H1 (cell line): ENCODE results near the gene SLC6A8. TPM values are rescaled to one million over a fixed set of nuclear protein-coding genes. Genes with fewer than 3 reads are reported as not detected.

Experiments
- CTCF ChIA-PET: fragments of 300-600 bp; sonication (Branson Sonifier 250); formaldehyde crosslinking; loops from one replicate; lab custom pipeline; 2021; ENCODE audit not compliant: partially characterized antibody; lab: Charles Lee
- POLR2A ChIA-PET: fragments of 300-600 bp; sonication (Branson Sonifier 250); formaldehyde crosslinking; loops from one replicate; lab custom pipeline; 2021; ENCODE audit warnings: inconsistent platforms; ENCODE audit not compliant: partially characterized antibody; lab: Charles Lee
- DNase-seq, 2 experiments: peaks; one replicate each; pipeline versions ENCODE4 v3.0.0 to v3.0.0-alpha.2; 2010 to 2022; ENCODE audit warnings: low spot score in 2 of 2, low read depth in 1 of 2, mixed read lengths in 1 of 2
- FAIRE-seq: peaks from 2 replicates; lab custom pipeline; 2011; peaks lifted over from hg19 to GRCh38; lab: Jason Lieb, UNC
- H2AFZ ChIP-seq: 2 replicates; pipeline ENCODE4 v1.8.1; 2012; ENCODE audit warnings: low read length, inconsistent platforms
- H2AK5ac ChIP-seq: 2 replicates; pipeline ENCODE4 v1.6.1; 2013; ENCODE audit warnings: low read depth, low read length
- H2BK120ac ChIP-seq: replicated peaks from 2 replicates; pipeline ENCODE3; 2013; ENCODE audit warnings: low read depth, low read length, inconsistent platforms
- H2BK12ac ChIP-seq: 2 replicates; pipeline ENCODE4 v1.6.1; 2013; ENCODE audit warnings: low read depth, low read length
- H2BK15ac ChIP-seq: 2 replicates; pipeline ENCODE4 v1.6.1; 2013; ENCODE audit warnings: low read length
- H2BK20ac ChIP-seq: 2 replicates; pipeline ENCODE4 v1.6.1; 2013; ENCODE audit warnings: low read length
- H2BK5ac ChIP-seq: 2 replicates; pipeline ENCODE4 v1.6.1; 2013; ENCODE audit warnings: low read depth, low read length
- H3K14ac ChIP-seq: 2 replicates; pipeline ENCODE4 v1.6.1; 2013; ENCODE audit warnings: inconsistent platforms; ENCODE audit not compliant: insufficient read length
- H3K18ac ChIP-seq: 2 replicates; pipeline ENCODE4 v1.6.1; 2013; ENCODE audit warnings: low read length; ENCODE audit errors: extremely low read depth
- H3K23ac ChIP-seq: 2 replicates; pipeline ENCODE4 v1.6.1; 2013; ENCODE audit warnings: inconsistent platforms; ENCODE audit not compliant: insufficient read length
- H3K23me2 ChIP-seq: 2 replicates; pipeline ENCODE4 v1.6.1; 2013; ENCODE audit warnings: low read depth, low read length
- H3K27ac ChIP-seq: 2 replicates; pipeline ENCODE4 v1.6.1; 2011; ENCODE audit warnings: low read depth, low read length, inconsistent platforms
- H3K27me3 ChIP-seq, 4 experiments: replicated peaks in 1 of 4; 1 replicate in 1 of 4; 2 replicates in 3 of 4; pipeline versions ENCODE4 v1.6.1 to v1.8.1; 2011 to 2013; ENCODE audit warnings: low read length in 3 of 4, mild to moderate bottlenecking in 3 of 4, inconsistent platforms in 2 of 4, mixed read lengths in 2 of 4, moderate library complexity in 1 of 4; ENCODE audit not compliant: control insufficient read depth in 3 of 4, insufficient read depth in 3 of 4; ENCODE audit errors: extremely low read depth in 1 of 4
- H3K36me3 ChIP-seq, 4 experiments: 2 replicates each; pipeline versions ENCODE4 v1.6.1 to v1.8.1; 2011 to 2013; ENCODE audit warnings: mild to moderate bottlenecking in 4 of 4, low read length in 3 of 4, moderate library complexity in 2 of 4, control low read depth in 1 of 4, inconsistent platforms in 1 of 4; ENCODE audit not compliant: insufficient read depth in 4 of 4, control insufficient read depth in 2 of 4
- H3K4ac ChIP-seq: replicated peaks from 2 replicates; pipeline ENCODE3; 2013; ENCODE audit warnings: low read length, low read depth, mixed read lengths, inconsistent platforms; ENCODE audit not compliant: insufficient read length
- H3K4me1 ChIP-seq, 4 experiments: replicated peaks in 1 of 4; 1 replicate in 1 of 4; 2 replicates in 3 of 4; pipeline versions ENCODE4 v1.6.1 to v1.8.1; 2011 to 2013; ENCODE audit warnings: low read length in 3 of 4, inconsistent platforms in 2 of 4, mixed read lengths in 1 of 4; ENCODE audit not compliant: insufficient read depth in 4 of 4, control insufficient read depth in 3 of 4
- H3K4me2 ChIP-seq, 2 experiments: 2 replicates each; pipeline versions ENCODE4 v1.6.1 to v1.8.1; 2011 to 2013; ENCODE audit warnings: low read depth in 2 of 2, low read length in 2 of 2, control low read depth in 1 of 2, inconsistent platforms in 1 of 2, mild to moderate bottlenecking in 1 of 2; ENCODE audit not compliant: insufficient read depth in 1 of 2
- H3K4me3 ChIP-seq, 4 experiments: fragments of 200-600, 300-600 bp in 1 of 4; sonication (generic), shearing (Covaris generic), sonication (Bioruptor Twin) in 1 of 4; 2 replicates each; pipeline versions ENCODE4 v1.5.1 to v1.8.1; 2011 to 2016; ENCODE audit warnings: low read length in 4 of 4, low read depth in 3 of 4, control low read depth in 2 of 4, inconsistent platforms in 2 of 4, mild to moderate bottlenecking in 2 of 4, mixed read lengths in 1 of 4, moderate library complexity in 1 of 4; ENCODE audit not compliant: insufficient read depth in 2 of 4; ENCODE audit errors: extremely low read depth in 1 of 4
- H3K56ac ChIP-seq: replicated peaks from 2 replicates; pipeline ENCODE3; 2013; ENCODE audit warnings: low read depth, mild to moderate bottlenecking, mixed read lengths, low read length, inconsistent platforms; ENCODE audit not compliant: insufficient read length
- H3K79me1 ChIP-seq: 2 replicates; pipeline ENCODE4 v1.6.1; 2013; ENCODE audit warnings: low read depth, low read length, control low read depth
- H3K79me2 ChIP-seq, 2 experiments: 2 replicates each; pipeline versions ENCODE4 v1.6.1 to v1.8.1; 2012 to 2013; ENCODE audit warnings: low read length in 2 of 2, mild to moderate bottlenecking in 2 of 2, inconsistent platforms in 1 of 2; ENCODE audit not compliant: insufficient read depth in 2 of 2, control insufficient read depth in 1 of 2
- H3K9ac ChIP-seq, 4 experiments: replicated peaks in 1 of 4; 1 replicate in 1 of 4; 2 replicates in 3 of 4; pipeline versions ENCODE4 v1.6.1 to v1.8.1; 2011 to 2013; ENCODE audit warnings: low read depth in 3 of 4, low read length in 3 of 4, control low read depth in 2 of 4, mild to moderate bottlenecking in 2 of 4, moderate library complexity in 2 of 4, inconsistent platforms in 1 of 4; ENCODE audit errors: extremely low read depth in 1 of 4
- H3K9me3 ChIP-seq, 2 experiments: 2 replicates each; pipeline versions ENCODE4 v1.6.1 to v1.8.1; 2012 to 2013; ENCODE audit warnings: mild to moderate bottlenecking in 2 of 2, moderate library complexity in 2 of 2, control low read depth in 1 of 2, inconsistent platforms in 1 of 2, low read depth in 1 of 2, low read length in 1 of 2, mixed read lengths in 1 of 2; ENCODE audit not compliant: insufficient read depth in 2 of 2
- H4K20me1 ChIP-seq, 2 experiments: replicated peaks in 1 of 2; 2 replicates each; pipeline versions ENCODE3 to v1.8.1; 2011 to 2013; ENCODE audit warnings: inconsistent platforms in 2 of 2, low read length in 2 of 2, mild to moderate bottlenecking in 1 of 2; ENCODE audit not compliant: insufficient read depth in 2 of 2, control insufficient read depth in 1 of 2
- H4K5ac ChIP-seq: 2 replicates; pipeline ENCODE4 v1.6.1; 2013; ENCODE audit warnings: low read length, low read depth, mixed read lengths, inconsistent platforms; ENCODE audit not compliant: insufficient read length
- H4K8ac ChIP-seq: 2 replicates; pipeline ENCODE4 v1.8.0; 2013; ENCODE audit warnings: mild to moderate bottlenecking, moderate library complexity, low read length, inconsistent platforms; ENCODE audit not compliant: insufficient read depth; ENCODE audit errors: extremely low read depth
- H4K91ac ChIP-seq: replicated peaks from 2 replicates; pipeline ENCODE3; 2013; ENCODE audit warnings: low read length, mixed read lengths, inconsistent platforms; ENCODE audit not compliant: insufficient read length
- BCL11A ChIP-seq, 2 experiments: IDR thresholded peaks; one replicate each; pipeline ENCODE4 v1.6.1; 2011; ENCODE audit warnings: low read depth in 2 of 2, low read length in 2 of 2, mild to moderate bottlenecking in 2 of 2
- CEBPB ChIP-seq: IDR thresholded peaks from 2 replicates; pipeline ENCODE4 v1.6.1; 2012; ENCODE audit warnings: low read depth, low read length
- CHD1 ChIP-seq: IDR thresholded peaks from 2 replicates; pipeline ENCODE4 v1.6.1; 2012; ENCODE audit warnings: low read depth, low read length, improper control_type of control experiment
- SIN3A ChIP-seq, 2 experiments: IDR thresholded peaks in 1 of 2; conservative IDR thresholded peaks in 1 of 2; 2 replicates each; pipeline ENCODE4 v1.6.1; 2011 to 2012; ENCODE audit warnings: low read length in 2 of 2, improper control_type of control experiment in 1 of 2, low read depth in 1 of 2, mild to moderate bottlenecking in 1 of 2
- SRF ChIP-seq: IDR thresholded peaks from 2 replicates; pipeline ENCODE4 v1.6.1; 2011; ENCODE audit warnings: mild to moderate bottlenecking, low read depth, low read length, moderate library complexity
- TEAD4 ChIP-seq: IDR thresholded peaks from 2 replicates; pipeline ENCODE4 v1.6.1; 2012; ENCODE audit warnings: low read depth, low read length, inconsistent platforms, mixed read lengths
- WGBS, 2 experiments: shearing (Covaris generic) in 1 of 2; methylation state at CpG; one replicate each; pipeline versions ENCODE4 v1.1.6 to v1.1.7; 2013 to 2015; ENCODE audit warnings: low lambda C conversion rate in 2 of 2, mixed read lengths in 2 of 2, inconsistent platforms in 1 of 2, low coverage in 1 of 2, missing lambda C conversion rate in 1 of 2; ENCODE audit not compliant: insufficient replicate concordance in 2 of 2, insufficient coverage in 1 of 2, insufficient read length in 1 of 2; ENCODE audit errors: extremely low coverage in 1 of 2, missing lambda C conversion rate in 1 of 2; 5-methylcytosine and 5-hydroxymethylcytosine counted together
- polyA plus RNA-seq, 7 experiments: library from polyadenylated mRNA; depleted of rRNA in 3 of 7; stranded (reverse) in 5 of 7; unstranded in 2 of 7; fragments of >200 nt in 5 of 7; fragments of 200-250 nt in 2 of 7; gene quantifications; 1 replicate in 5 of 7; 2 replicates in 1 of 7; 4 replicates in 1 of 7; pipeline versions ENCODE4 v1.2.1 to v1.2.3, GENCODE V29; 2011 to 2013; ENCODE audit warnings: missing spikeins in 2 of 7, mixed read lengths in 2 of 7
- total RNA-seq: library from RNA; stranded (reverse); fragmentation: NEBNext Ultra II Directional; extraction: Animal tissue kit (Norgen Biotek cat#: 25700); gene quantifications from 2 replicates; pipeline ENCODE4 v1.2.1, GENCODE V29; 2021
- TF ChIP-seq, protein P1 (sequence below): IDR thresholded peaks from 2 replicates; pipeline ENCODE4 v1.6.1; 2012; ENCODE audit warnings: low read length, inconsistent platforms
- TF ChIP-seq, protein P2 (sequence below): IDR thresholded peaks from 2 replicates; pipeline ENCODE4 v1.6.1; 2011; ENCODE audit warnings: low read length, improper control_type of control experiment

Gene SLC6A8
- total and polyA plus RNA-seq, 2 of the 8 experiments (the other 6 are each of a cell fraction or from before 2014, with no cell fraction given): 87.7 to 94.7 TPM

DNA sequence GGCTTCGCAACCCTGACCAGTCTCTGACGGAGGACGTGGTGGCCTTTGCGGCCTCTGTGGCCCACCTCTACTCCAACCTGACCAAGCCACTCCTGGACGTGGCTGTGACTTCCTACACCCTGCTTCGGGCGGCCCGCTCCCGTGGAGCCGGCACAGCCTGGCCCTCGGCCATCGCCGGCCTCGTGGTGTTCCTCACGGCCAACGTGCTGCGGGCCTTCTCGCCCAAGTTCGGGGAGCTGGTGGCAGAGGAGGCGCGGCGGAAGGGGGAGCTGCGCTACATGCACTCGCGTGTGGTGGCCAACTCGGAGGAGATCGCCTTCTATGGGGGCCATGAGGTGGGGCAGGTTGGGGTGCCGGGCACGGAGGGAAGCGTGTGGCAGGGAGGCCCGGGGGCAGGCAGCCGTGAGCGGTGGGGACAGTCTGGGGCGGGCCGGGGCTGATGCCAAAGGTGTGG lies 38.1 kb downstream of the SLC6A8 start:
- H3K4me2 ChIP-seq: no peak overlapping the region
- no peaks in the 10 kb centered on the region for H3K27me3 ChIP-seq
- no peak overlapping the region for H3K56ac ChIP-seq
- H3K4ac ChIP-seq: no peak overlapping the region
- ChIA-PET POLR2A (interaction anchor here (1.2 to 2.0 kb wide), 5 partner anchors 11 to 199 kb away, joined by 3 to 11 read pairs (median 4); partner anchors contain the start of gene SLC6A8), CTCF (no interaction called here)
- H3K18ac ChIP-seq: no peak overlapping the region
- H3K23me2 ChIP-seq: peaks cover 5% of the 10 kb centered on the region; the same call in 1 of the 2 replicates
- H3K27ac ChIP-seq: no peak overlapping the region
- H2BK5ac ChIP-seq: no peak overlapping the region
- peak overlapping the region; percentile 40 for H4K91ac ChIP-seq
- H2BK12ac ChIP-seq: 0 out of 2 replicates have a peak overlapping the region, but pooled peaks have one; percentile 17
- no peak overlapping the region for H2BK20ac ChIP-seq
- no peak for DNase-seq
- H2BK15ac ChIP-seq: no peak overlapping the region
- H2BK120ac ChIP-seq: no peak overlapping the region
- H3K14ac ChIP-seq: no peak overlapping the region
- H2AK5ac ChIP-seq: no peak overlapping the region
- peaks cover 4 to 15% of the 10 kb centered on the region in 2 experiments for H4K20me1 ChIP-seq
- no peak overlapping the region for H3K9ac ChIP-seq
- H3K23ac ChIP-seq: no peak overlapping the region
- no peak overlapping the region for H2AFZ ChIP-seq
- H3K4me1 ChIP-seq: peaks cover 0 to 24% (median 13%) of the 10 kb centered on the region in 4 experiments; a peak in 6 of 7 replicates
- peaks cover 3% of the 10 kb centered on the region; the same call in 1 of the 2 replicates for H3K79me1 ChIP-seq
- H3K79me2 ChIP-seq: peaks cover 0 to 18% of the 10 kb centered on the region in 2 experiments; a peak in 2 of 4 replicates
- no peak overlapping the region for H4K8ac ChIP-seq
- H4K5ac ChIP-seq: no peak overlapping the region
- FAIRE-seq: no peak
- H3K4me3 ChIP-seq: no peak overlapping the region
- 96% methylated on average over 5 of the region's 35 CpGs; no CpG with 5 or more reads in 1 of the 2 experiments for WGBS, 2 experiments
- H3K36me3 ChIP-seq: peaks cover 0 to 9% (median 2%) of the 10 kb centered on the region in 4 experiments; a peak in 3 of 8 replicates
- H3K9me3 ChIP-seq: no peaks in the 10 kb centered on the region
- no peak for TF ChIP-seq TEAD4
- TF ChIP-seq SIN3A (conservative IDR thresholded peaks at IDR 0.05 in 1 of 2, IDR thresholded peaks at IDR 0.05 in 1 of 2; ENCODE audit: low read depth in 1 of 2, low read length in 2 of 2): no peak
- no peak for TF ChIP-seq SRF
- TF ChIP-seq CHD1: no peak
- TF ChIP-seq, protein P1, sequence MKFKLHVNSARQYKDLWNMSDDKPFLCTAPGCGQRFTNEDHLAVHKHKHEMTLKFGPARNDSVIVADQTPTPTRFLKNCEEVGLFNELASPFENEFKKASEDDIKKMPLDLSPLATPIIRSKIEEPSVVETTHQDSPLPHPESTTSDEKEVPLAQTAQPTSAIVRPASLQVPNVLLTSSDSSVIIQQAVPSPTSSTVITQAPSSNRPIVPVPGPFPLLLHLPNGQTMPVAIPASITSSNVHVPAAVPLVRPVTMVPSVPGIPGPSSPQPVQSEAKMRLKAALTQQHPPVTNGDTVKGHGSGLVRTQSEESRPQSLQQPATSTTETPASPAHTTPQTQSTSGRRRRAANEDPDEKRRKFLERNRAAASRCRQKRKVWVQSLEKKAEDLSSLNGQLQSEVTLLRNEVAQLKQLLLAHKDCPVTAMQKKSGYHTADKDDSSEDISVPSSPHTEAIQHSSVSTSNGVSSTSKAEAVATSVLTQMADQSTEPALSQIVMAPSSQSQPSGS: no peak
- TF ChIP-seq CEBPB: no peak
- TF ChIP-seq BCL11A (IDR thresholded peaks at IDR 0.05; ENCODE audit: low read depth in 2 of 2, low read length in 2 of 2): no peak
- TF ChIP-seq, protein P2, sequence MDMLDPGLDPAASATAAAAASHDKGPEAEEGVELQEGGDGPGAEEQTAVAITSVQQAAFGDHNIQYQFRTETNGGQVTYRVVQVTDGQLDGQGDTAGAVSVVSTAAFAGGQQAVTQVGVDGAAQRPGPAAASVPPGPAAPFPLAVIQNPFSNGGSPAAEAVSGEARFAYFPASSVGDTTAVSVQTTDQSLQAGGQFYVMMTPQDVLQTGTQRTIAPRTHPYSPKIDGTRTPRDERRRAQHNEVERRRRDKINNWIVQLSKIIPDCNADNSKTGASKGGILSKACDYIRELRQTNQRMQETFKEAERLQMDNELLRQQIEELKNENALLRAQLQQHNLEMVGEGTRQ: no peak
